Keratinocyte (primary cell): Measurements from ENCODE around the gene OGA. TPM values are rescaled to one million over a fixed set of nuclear protein-coding genes. Genes with fewer than 3 reads are reported as not detected.

ENCODE experiments used
- DNase-seq: peaks from one replicate; pipeline ENCODE4 v3.0.0-alpha.2; 2011; ENCODE audit warnings: low read depth, missing footprints, low spot score
- FAIRE-seq: peaks from 2 replicates; lab custom pipeline; 2011; peaks lifted over from hg19 to GRCh38; lab: Jason Lieb, UNC
- H2AFZ ChIP-seq: 2 replicates; pipeline ENCODE4 v1.6.0; 2012; ENCODE audit warnings: low read length, control low read depth, inconsistent platforms; ENCODE audit not compliant: control insufficient read depth
- H3K27ac ChIP-seq: 2 replicates; pipeline ENCODE4 v1.5.1; 2011; ENCODE audit warnings: low read length; ENCODE audit not compliant: control insufficient read depth, insufficient read depth
- H3K27me3 ChIP-seq: 3 replicates; pipeline ENCODE4 v1.6.0; 2011; ENCODE audit warnings: low read length; ENCODE audit not compliant: control insufficient read depth, insufficient read depth; ENCODE audit errors: extremely low read depth
- H3K36me3 ChIP-seq, 2 experiments: 2 replicates in 1 of 2; 3 replicates in 1 of 2; pipeline ENCODE4 v1.5.1; 2011; ENCODE audit warnings: low read length in 2 of 2, mild to moderate bottlenecking in 1 of 2; ENCODE audit not compliant: control insufficient read depth in 2 of 2, insufficient read depth in 2 of 2; ENCODE audit errors: extremely low read depth in 1 of 2
- H3K4me1 ChIP-seq: 3 replicates; pipeline ENCODE4 v1.5.1; 2011; ENCODE audit warnings: low read length; ENCODE audit not compliant: control insufficient read depth, insufficient read depth; ENCODE audit errors: extremely low read depth
- H3K4me2 ChIP-seq: 3 replicates; pipeline ENCODE4 v1.6.0; 2011; ENCODE audit warnings: low read depth, low read length; ENCODE audit not compliant: control insufficient read depth, insufficient read depth; ENCODE audit errors: extremely low read depth
- H3K4me3 ChIP-seq, 3 experiments: fragments of 200-600 bp in 1 of 3; sonication (generic) in 1 of 3; 2 replicates in 2 of 3; 3 replicates in 1 of 3; pipeline ENCODE4 v1.5.1; 2011 to 2016; ENCODE audit warnings: low read length in 3 of 3, mild to moderate bottlenecking in 3 of 3, control low read depth in 2 of 3, inconsistent platforms in 1 of 3, low read depth in 1 of 3, mixed read lengths in 1 of 3, mixed run types in 1 of 3, moderate library complexity in 1 of 3; ENCODE audit not compliant: control insufficient read depth in 2 of 3, insufficient read depth in 2 of 3; ENCODE audit errors: extremely low read depth in 1 of 3
- H3K79me2 ChIP-seq: 2 replicates; pipeline ENCODE4 v1.6.0; 2012; ENCODE audit warnings: low read length; ENCODE audit not compliant: control insufficient read depth, insufficient read depth
- H3K9ac ChIP-seq: 3 replicates; pipeline ENCODE4 v1.6.0; 2011; ENCODE audit warnings: low read length; ENCODE audit not compliant: control insufficient read depth, insufficient read depth; ENCODE audit errors: extremely low read depth
- H3K9me1 ChIP-seq: 3 replicates; pipeline ENCODE4 v1.6.0; 2011; ENCODE audit warnings: low read length; ENCODE audit not compliant: control insufficient read depth, insufficient read depth; ENCODE audit errors: extremely low read depth
- H3K9me3 ChIP-seq: 2 replicates; pipeline ENCODE4 v1.5.1; 2012; ENCODE audit warnings: low read depth, low read length; ENCODE audit not compliant: control insufficient read depth
- H4K20me1 ChIP-seq: 3 replicates; pipeline ENCODE4 v1.6.0; 2011; ENCODE audit warnings: low read length; ENCODE audit not compliant: control insufficient read depth, insufficient read depth; ENCODE audit errors: extremely low read depth
- EZH2 ChIP-seq: IDR thresholded peaks from one replicate; pipeline ENCODE4 v1.6.1; 2012; ENCODE audit warnings: inconsistent platforms, mild to moderate bottlenecking, low read length, moderate library complexity
- dilution Hi-C: fragments of 300-500 bp; cut with MboI; formaldehyde crosslinking; loops from one replicate; pipeline ENCODE4 v1.7.0; 2020; ENCODE audit warnings: low sequenced_read_pairs; ENCODE audit not compliant: extremely low pct_ligation_motif_present
- polyA plus RNA-seq, 5 experiments: library from polyadenylated mRNA; depleted of rRNA in 3 of 5; stranded (reverse) in 3 of 5; stranded (forward) in 1 of 5; unstranded in 1 of 5; fragments of >200 nt; gene quantifications; 1 replicate in 1 of 5; 2 replicates in 3 of 5; 3 replicates in 1 of 5; pipeline versions ENCODE4 v1.2.1 to v1.2.3, GENCODE V29; 2011 to 2012; ENCODE audit warnings: missing spikeins in 2 of 5, low read depth in 1 of 5, low replicate concordance in 1 of 5
- TF ChIP-seq, protein P1 (sequence below), 3 experiments: IDR thresholded peaks in 1 of 3; conservative IDR thresholded peaks in 1 of 3; optimal IDR thresholded peaks in 1 of 3; 2 replicates in 2 of 3; 3 replicates in 1 of 3; pipeline versions ENCODE3 to v1.5.1; 2011; ENCODE audit warnings: low read length in 3 of 3, mild to moderate bottlenecking in 3 of 3, moderate library complexity in 2 of 3, control low read depth in 1 of 3, inconsistent platforms in 1 of 3; ENCODE audit not compliant: insufficient read depth in 2 of 3; ENCODE audit errors: extremely low read depth in 1 of 3

OGA gene
- polyA plus RNA-seq, 1 donor (not counting 4 experiments of a cell fraction or from before 2014, with no cell fraction given) = 104 TPM

DNA sequence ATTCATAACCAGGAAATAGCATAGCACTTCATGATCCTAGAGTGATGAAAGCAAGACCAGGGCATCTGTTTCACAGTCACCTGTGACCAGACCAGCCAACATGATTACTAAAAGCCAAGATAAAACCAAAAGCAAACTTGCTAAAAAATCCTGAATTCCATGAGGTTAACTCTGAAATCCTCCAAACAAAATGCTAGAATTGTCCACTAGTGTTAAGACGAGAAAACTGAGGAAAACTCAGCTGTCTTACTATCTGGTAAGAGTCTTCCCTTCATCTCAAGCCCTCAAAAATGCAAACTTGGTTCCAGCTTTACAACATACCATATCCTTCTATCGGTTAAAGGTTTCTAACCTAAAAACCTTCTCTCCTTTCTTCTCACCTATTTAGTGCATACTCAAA lies 33.7 kb downstream of the OGA start:
- Histone ChIP-seq H4K20me1 (peaks cover 10% of the 10 kb centered on the region), H3K9me1 (no peaks in the 10 kb centered on the region), H3K27ac (no peak overlapping the region), H3K36me3 (peaks cover 19 to 28% of the 10 kb centered on the region in 2 experiments), H3K4me2 (no peak overlapping the region), H3K79me2 (peaks cover 11% of the 10 kb centered on the region), H3K27me3 (no peaks in the 10 kb centered on the region), H3K9me3 (no peaks in the 10 kb centered on the region), H3K4me3 (no peak overlapping the region), H3K4me1 (peaks cover 40% of the 10 kb centered on the region), H2AFZ (no peak overlapping the region), H3K9ac (no peak overlapping the region)
- no peak for FAIRE-seq
- TF ChIP-seq, protein P1, sequence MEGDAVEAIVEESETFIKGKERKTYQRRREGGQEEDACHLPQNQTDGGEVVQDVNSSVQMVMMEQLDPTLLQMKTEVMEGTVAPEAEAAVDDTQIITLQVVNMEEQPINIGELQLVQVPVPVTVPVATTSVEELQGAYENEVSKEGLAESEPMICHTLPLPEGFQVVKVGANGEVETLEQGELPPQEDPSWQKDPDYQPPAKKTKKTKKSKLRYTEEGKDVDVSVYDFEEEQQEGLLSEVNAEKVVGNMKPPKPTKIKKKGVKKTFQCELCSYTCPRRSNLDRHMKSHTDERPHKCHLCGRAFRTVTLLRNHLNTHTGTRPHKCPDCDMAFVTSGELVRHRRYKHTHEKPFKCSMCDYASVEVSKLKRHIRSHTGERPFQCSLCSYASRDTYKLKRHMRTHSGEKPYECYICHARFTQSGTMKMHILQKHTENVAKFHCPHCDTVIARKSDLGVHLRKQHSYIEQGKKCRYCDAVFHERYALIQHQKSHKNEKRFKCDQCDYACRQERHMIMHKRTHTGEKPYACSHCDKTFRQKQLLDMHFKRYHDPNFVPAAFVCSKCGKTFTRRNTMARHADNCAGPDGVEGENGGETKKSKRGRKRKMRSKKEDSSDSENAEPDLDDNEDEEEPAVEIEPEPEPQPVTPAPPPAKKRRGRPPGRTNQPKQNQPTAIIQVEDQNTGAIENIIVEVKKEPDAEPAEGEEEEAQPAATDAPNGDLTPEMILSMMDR (optimal IDR thresholded peaks at IDR 0.05 in 1 of 3, IDR thresholded peaks at IDR 0.05 in 1 of 3, conservative IDR thresholded peaks at IDR 0.05 in 1 of 3; ENCODE audit: extremely low read depth in 1 of 3, insufficient read depth in 2 of 3, low read length in 3 of 3) = no peak
- TF ChIP-seq EZH2 = no peak
- dilution Hi-C loops = no loop called here
- no peak for DNase-seq

DNA sequence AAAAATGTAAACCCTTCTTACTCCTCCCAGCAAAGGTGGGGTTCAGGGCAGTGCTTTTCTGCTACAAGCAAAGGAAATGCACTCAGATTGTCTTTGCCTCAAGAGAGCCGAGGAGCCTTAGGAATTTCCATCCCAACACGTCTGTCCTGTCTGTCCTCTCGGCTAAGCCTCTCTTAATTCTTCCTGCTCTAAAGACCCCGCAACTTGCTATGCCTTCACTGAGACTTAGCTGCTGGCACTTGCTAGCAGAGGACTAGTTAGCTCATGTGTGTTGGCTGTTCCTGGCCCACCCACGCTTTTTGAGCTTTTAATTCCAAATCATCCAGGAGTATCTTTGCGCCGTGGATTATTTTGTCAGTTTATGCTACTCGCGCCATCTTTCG lies 34.5 kb downstream of the OGA start:
- H4K20me1 ChIP-seq = peaks cover 11% of the 10 kb centered on the region
- DNase-seq = no peak
- peaks cover 7% of the 10 kb centered on the region for H3K27me3 ChIP-seq
- H3K9ac ChIP-seq = peak overlapping the region; percentile 94
- TF ChIP-seq EZH2 = no peak
- TF ChIP-seq, protein P1 (optimal IDR thresholded peaks at IDR 0.05 in 1 of 3, IDR thresholded peaks at IDR 0.05 in 1 of 3, conservative IDR thresholded peaks at IDR 0.05 in 1 of 3; ENCODE audit: extremely low read depth in 1 of 3, insufficient read depth in 2 of 3, low read length in 3 of 3) = no peak
- H3K9me1 ChIP-seq = no peaks in the 10 kb centered on the region
- FAIRE-seq = peak; percentile 26
- H3K79me2 ChIP-seq = peaks cover 11% of the 10 kb centered on the region
- dilution Hi-C loops = no loop called here
- peaks cover 17 to 25% of the 10 kb centered on the region in 2 experiments for H3K36me3 ChIP-seq
- peak overlapping the region; percentile 94 for H3K4me2 ChIP-seq
- peak overlapping the region; percentile 63 for H2AFZ ChIP-seq
- peaks cover 49% of the 10 kb centered on the region for H3K4me1 ChIP-seq
- H3K9me3 ChIP-seq = no peaks in the 10 kb centered on the region
- peak overlapping the region; percentile 74 to 88 (median 86) for H3K4me3 ChIP-seq
- peak overlapping the region; percentile 74 for H3K27ac ChIP-seq
